ENCODE results near the gene TNPO3.

DNA sequence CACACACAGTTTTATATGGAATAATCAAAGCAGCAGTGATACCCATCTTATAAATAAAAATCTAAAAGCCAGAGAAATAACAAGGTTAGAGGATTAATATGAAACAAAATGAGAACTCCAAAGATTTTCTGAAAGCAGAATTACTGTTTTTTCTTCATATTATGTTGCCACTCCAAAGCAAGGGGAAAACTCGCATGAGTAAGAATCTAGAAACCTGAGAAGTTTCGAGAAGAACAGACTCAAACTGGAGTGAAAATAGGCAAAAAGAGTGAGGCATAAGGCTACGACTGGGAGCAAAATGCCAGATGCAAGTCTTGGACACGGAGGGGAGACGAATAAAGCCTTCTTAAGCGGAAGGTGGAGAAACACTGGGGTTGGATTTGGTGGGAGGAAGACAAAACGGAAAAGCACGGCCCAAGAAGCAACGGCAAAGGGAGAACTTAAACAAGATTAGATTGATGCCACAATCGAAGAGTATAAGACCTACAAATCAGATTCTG is 923 bp downstream of the TNPO3 start:
- TF ChIP-seq, protein P1, sequence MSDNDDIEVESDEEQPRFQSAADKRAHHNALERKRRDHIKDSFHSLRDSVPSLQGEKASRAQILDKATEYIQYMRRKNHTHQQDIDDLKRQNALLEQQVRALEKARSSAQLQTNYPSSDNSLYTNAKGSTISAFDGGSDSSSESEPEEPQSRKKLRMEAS (IDR thresholded peaks at IDR 0.05; ENCODE audit: low read depth, low read length), result no peak
- TF ChIP-seq, protein P2, sequence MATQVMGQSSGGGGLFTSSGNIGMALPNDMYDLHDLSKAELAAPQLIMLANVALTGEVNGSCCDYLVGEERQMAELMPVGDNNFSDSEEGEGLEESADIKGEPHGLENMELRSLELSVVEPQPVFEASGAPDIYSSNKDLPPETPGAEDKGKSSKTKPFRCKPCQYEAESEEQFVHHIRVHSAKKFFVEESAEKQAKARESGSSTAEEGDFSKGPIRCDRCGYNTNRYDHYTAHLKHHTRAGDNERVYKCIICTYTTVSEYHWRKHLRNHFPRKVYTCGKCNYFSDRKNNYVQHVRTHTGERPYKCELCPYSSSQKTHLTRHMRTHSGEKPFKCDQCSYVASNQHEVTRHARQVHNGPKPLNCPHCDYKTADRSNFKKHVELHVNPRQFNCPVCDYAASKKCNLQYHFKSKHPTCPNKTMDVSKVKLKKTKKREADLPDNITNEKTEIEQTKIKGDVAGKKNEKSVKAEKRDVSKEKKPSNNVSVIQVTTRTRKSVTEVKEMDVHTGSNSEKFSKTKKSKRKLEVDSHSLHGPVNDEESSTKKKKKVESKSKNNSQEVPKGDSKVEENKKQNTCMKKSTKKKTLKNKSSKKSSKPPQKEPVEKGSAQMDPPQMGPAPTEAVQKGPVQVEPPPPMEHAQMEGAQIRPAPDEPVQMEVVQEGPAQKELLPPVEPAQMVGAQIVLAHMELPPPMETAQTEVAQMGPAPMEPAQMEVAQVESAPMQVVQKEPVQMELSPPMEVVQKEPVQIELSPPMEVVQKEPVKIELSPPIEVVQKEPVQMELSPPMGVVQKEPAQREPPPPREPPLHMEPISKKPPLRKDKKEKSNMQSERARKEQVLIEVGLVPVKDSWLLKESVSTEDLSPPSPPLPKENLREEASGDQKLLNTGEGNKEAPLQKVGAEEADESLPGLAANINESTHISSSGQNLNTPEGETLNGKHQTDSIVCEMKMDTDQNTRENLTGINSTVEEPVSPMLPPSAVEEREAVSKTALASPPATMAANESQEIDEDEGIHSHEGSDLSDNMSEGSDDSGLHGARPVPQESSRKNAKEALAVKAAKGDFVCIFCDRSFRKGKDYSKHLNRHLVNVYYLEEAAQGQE (IDR thresholded peaks at IDR 0.05; ENCODE audit: low read depth, low read length), result no peak
- TF ChIP-seq, protein P3, sequence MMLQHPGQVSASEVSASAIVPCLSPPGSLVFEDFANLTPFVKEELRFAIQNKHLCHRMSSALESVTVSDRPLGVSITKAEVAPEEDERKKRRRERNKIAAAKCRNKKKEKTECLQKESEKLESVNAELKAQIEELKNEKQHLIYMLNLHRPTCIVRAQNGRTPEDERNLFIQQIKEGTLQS (IDR thresholded peaks at IDR 0.05; ENCODE audit: borderline replicate concordance, extremely low read depth, low read depth, low read length), result no peak
- TF ChIP-seq ZNF274 (IDR thresholded peaks at IDR 0.05; ENCODE audit: insufficient read depth, insufficient read length) (no peak), POLR2A (IDR thresholded peaks at IDR 0.05; ENCODE audit: low read depth, low read length) (no peak)
- TF ChIP-seq, protein P4, sequence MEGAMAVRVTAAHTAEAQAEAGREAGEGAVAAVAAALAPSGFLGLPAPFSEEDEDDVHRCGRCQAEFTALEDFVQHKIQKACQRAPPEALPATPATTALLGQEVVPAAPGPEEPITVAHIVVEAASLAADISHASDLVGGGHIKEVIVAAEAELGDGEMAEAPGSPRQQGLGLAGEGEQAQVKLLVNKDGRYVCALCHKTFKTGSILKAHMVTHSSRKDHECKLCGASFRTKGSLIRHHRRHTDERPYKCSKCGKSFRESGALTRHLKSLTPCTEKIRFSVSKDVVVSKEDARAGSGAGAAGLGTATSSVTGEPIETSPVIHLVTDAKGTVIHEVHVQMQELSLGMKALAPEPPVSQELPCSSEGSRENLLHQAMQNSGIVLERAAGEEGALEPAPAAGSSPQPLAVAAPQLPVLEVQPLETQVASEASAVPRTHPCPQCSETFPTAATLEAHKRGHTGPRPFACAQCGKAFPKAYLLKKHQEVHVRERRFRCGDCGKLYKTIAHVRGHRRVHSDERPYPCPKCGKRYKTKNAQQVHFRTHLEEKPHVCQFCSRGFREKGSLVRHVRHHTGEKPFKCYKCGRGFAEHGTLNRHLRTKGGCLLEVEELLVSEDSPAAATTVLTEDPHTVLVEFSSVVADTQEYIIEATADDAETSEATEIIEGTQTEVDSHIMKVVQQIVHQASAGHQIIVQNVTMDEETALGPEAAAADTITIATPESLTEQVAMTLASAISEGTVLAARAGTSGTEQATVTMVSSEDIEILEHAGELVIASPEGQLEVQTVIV (IDR thresholded peaks at IDR 0.05; ENCODE audit: borderline replicate concordance, partially characterized antibody), result no peak
